MM.1S (cell line): Measurements from ENCODE around the gene FOXO3.
"Not testable (repeated sequence)": the region's sequence is repeated elsewhere in the genome, so short reads cannot be mapped to it uniquely, and the experiment has no call there.

Source experiments
- DNase-seq: peaks from one replicate; pipeline ENCODE4 v3.0.0-alpha.2; 2015
- H2AFZ ChIP-seq: fragments of 300-600 bp; sonication (generic); 2 replicates; pipeline ENCODE4 v1.6.0; 2016; ENCODE audit warnings: antibody characterized with exemption, low read length
- H3F3A ChIP-seq: fragments of 300-600 bp; sonication (generic); 2 replicates; pipeline ENCODE4 v1.6.1; 2016; ENCODE audit warnings: mild to moderate bottlenecking, antibody characterized with exemption, low read length, moderate library complexity, mixed read lengths; ENCODE audit not compliant: insufficient read depth
- H3K27ac ChIP-seq: fragments of 300-600 bp; sonication (generic); 2 replicates; pipeline ENCODE4 v1.5.1; 2016; ENCODE audit warnings: mild to moderate bottlenecking, low read length
- H3K27me3 ChIP-seq: fragments of 300-600 bp; sonication (generic); replicated peaks from 2 replicates; pipeline ENCODE4 v1.6.0; 2016; ENCODE audit warnings: low read length; ENCODE audit not compliant: insufficient read depth
- H3K36me3 ChIP-seq: fragments of 300-600 bp; sonication (generic); replicated peaks from 2 replicates; pipeline ENCODE4 v1.6.1; 2016; ENCODE audit warnings: mild to moderate bottlenecking, low read length, mixed read lengths; ENCODE audit not compliant: insufficient read depth
- H3K4me1 ChIP-seq: fragments of 300-600 bp; sonication (generic); 2 replicates; pipeline ENCODE4 v1.6.1; 2016; ENCODE audit warnings: low read length, mixed read lengths
- H3K4me2 ChIP-seq: fragments of 300-600 bp; sonication (generic); 2 replicates; pipeline ENCODE4 v1.6.0; 2016; ENCODE audit warnings: low read depth, low read length
- H3K4me3 ChIP-seq: fragments of 300-600 bp; sonication (generic); 2 replicates; pipeline ENCODE4 v1.5.1; 2016; ENCODE audit warnings: low read length, mixed read lengths
- H3K79me2 ChIP-seq: fragments of 300-600 bp; sonication (generic); 2 replicates; pipeline ENCODE4 v1.6.1; 2016; ENCODE audit warnings: mixed run types, low read length, mixed read lengths
- H3K9ac ChIP-seq: fragments of 300-600 bp; sonication (generic); 2 replicates; pipeline ENCODE4 v1.6.1; 2016; ENCODE audit warnings: low read length, mixed read lengths
- H3K9me2 ChIP-seq: fragments of 300-600 bp; sonication (generic); replicated peaks from 2 replicates; pipeline ENCODE4 v1.6.1; 2016; ENCODE audit warnings: mild to moderate bottlenecking, low read length, mixed read lengths; ENCODE audit not compliant: insufficient read depth
- H3K9me3 ChIP-seq: fragments of 300-600 bp; sonication (generic); replicated peaks from 2 replicates; pipeline ENCODE4 v1.6.1; 2016; ENCODE audit warnings: mild to moderate bottlenecking, low read length, mixed read lengths; ENCODE audit not compliant: insufficient read depth
- H4K20me1 ChIP-seq: fragments of 300-600 bp; sonication (generic); 2 replicates; pipeline ENCODE4 v1.6.1; 2016; ENCODE audit warnings: mild to moderate bottlenecking, low read length, moderate library complexity, mixed read lengths; ENCODE audit not compliant: insufficient read depth
- EZH2 ChIP-seq: fragments of 300-600 bp; sonication (generic); optimal IDR thresholded peaks from 2 replicates; pipeline ENCODE3; 2017; ENCODE audit warnings: low read depth, mild to moderate bottlenecking, antibody characterized with exemption, low read length, mixed read lengths
- EZH2phosphoT487 ChIP-seq: fragments of 300-600 bp; sonication (generic); IDR thresholded peaks from 2 replicates; pipeline ENCODE4 v1.6.1; 2018; ENCODE audit warnings: antibody characterized with exemption, low read length
- TF ChIP-seq, protein P1 (sequence below): fragments of 300-600 bp; sonication (generic); IDR thresholded peaks from 2 replicates; pipeline ENCODE4 v1.5.1; 2016; ENCODE audit warnings: antibody characterized with exemption, low read length, mixed read lengths

Gene FOXO3

DNA sequence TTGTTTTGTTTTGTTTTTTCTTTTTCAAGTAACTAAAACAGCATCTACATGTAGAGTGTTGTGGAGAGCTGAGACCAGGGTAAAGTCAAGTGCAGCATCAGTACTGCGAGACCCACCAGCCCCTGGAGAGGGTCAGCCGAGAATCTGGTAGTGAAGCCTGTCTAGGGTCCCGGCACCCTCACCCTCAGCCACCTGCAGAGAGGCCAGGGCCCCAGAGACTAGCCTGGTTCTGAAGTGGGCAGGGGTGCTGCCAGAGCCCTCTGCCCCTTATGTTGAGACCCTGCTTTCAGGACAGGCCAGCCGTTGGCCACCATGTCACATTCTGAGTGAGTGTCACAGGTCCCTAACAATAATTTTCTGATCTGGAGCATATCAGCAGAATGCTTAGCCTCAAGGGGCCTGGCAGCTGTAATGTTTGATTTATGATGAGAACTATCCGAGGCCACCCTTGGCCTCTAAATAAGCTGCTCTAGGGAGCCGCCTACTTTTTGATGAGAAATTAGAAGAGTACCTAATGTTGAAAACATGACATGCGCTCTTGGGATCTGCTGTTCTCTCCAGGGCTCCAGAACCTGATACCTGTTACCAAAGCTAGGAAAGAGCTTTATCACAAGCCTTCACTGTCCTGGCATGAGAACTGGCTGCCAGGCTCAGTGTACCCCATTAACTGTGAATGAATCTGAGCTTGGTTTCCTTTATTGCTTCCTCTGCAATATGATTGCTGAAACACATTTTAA is 121.8 kb downstream of the FOXO3 start:
- Histone ChIP-seq H3K36me3 (peaks cover 13% of the 10 kb centered on the region; the same call in 1 of the 2 replicates), H3F3A (peaks cover 27% of the 10 kb centered on the region), H3K4me1 (peaks cover 50% of the 10 kb centered on the region), H3K79me2 (peaks cover 89% of the 10 kb centered on the region)
- H3K9me3 ChIP-seq, H3K4me2 ChIP-seq, H3K27me3 ChIP-seq, H3K9ac ChIP-seq, DNase-seq, H3K27ac ChIP-seq, H3K9me2 ChIP-seq, H4K20me1 ChIP-seq, H3K4me3 ChIP-seq, H2AFZ ChIP-seq: not testable (repeated sequence)

DNA sequence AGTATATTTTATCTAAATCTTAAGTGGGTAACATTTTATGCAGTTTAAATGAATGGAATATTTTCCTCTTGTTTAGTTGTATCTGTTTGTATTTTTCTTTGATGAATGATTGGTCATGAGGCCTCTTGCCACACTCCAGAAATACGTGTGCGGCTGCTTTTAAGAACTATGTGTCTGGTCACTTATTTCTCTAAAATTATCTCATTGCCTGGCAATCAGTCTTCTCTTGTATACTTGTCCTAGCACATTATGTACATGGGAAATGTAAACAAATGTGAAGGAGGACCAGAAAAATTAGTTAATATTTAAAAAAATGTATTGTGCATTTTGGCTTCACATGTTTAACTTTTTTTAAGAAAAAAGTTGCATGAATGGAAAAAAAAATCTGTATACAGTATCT is 123.3 kb downstream of the FOXO3 start:
- not testable (repeated sequence) for H3K27ac ChIP-seq, DNase-seq, H3K4me3 ChIP-seq, H3K9ac ChIP-seq, H3K36me3 ChIP-seq, H3K27me3 ChIP-seq, H3K9me2 ChIP-seq, H2AFZ ChIP-seq, H3K9me3 ChIP-seq, H4K20me1 ChIP-seq, H3K4me2 ChIP-seq
- Histone ChIP-seq H3K4me1 (peaks cover 59% of the 10 kb centered on the region), H3K79me2 (peaks cover 79% of the 10 kb centered on the region), H3F3A (peaks cover 35% of the 10 kb centered on the region)

DNA sequence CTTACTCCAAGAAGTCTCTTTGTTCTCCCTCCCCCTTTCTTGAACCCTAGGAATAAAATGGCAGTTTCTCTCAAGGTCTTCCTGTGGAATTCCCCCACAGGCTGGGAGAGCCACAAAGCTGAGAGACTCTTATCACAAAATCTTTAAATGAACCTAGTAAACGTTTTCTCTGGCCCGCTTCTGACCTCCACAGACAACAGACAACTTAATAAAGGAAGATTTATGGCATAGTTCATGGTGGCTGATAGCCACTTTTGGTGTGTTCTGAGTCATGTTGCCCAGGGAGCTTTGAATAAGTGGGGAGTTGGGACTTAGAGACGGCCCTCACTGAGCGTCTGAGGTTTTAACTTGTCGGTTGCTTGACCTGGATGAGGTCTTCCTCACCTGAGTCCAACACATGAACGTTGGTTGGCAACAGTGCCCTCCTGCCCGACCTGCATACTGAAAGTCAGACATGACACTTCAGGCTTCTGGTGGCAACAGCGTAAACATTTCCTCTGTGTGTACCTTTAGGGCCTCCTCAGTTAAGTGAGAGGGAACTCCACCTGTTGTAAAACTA is 124.1 kb downstream of the FOXO3 start:
- H3K4me1 ChIP-seq, result peaks cover 64% of the 10 kb centered on the region
- no peaks in the 10 kb centered on the region for H4K20me1 ChIP-seq
- H2AFZ ChIP-seq, result no peak overlapping the region
- H3K9me3 ChIP-seq, result no peaks in the 10 kb centered on the region
- TF ChIP-seq EZH2phosphoT487 (no peak), EZH2 (no peak)
- TF ChIP-seq, protein P1, sequence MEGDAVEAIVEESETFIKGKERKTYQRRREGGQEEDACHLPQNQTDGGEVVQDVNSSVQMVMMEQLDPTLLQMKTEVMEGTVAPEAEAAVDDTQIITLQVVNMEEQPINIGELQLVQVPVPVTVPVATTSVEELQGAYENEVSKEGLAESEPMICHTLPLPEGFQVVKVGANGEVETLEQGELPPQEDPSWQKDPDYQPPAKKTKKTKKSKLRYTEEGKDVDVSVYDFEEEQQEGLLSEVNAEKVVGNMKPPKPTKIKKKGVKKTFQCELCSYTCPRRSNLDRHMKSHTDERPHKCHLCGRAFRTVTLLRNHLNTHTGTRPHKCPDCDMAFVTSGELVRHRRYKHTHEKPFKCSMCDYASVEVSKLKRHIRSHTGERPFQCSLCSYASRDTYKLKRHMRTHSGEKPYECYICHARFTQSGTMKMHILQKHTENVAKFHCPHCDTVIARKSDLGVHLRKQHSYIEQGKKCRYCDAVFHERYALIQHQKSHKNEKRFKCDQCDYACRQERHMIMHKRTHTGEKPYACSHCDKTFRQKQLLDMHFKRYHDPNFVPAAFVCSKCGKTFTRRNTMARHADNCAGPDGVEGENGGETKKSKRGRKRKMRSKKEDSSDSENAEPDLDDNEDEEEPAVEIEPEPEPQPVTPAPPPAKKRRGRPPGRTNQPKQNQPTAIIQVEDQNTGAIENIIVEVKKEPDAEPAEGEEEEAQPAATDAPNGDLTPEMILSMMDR, result no peak
- no peak overlapping the region for H3K4me3 ChIP-seq
- peaks cover 43% of the 10 kb centered on the region for H3F3A ChIP-seq
- peak overlapping the region; percentile 2; the same call in 1 of the 2 replicates for H3K27ac ChIP-seq
- peaks cover 8% of the 10 kb centered on the region; the same call in 1 of the 2 replicates for H3K36me3 ChIP-seq
- DNase-seq, result no peak
- H3K27me3 ChIP-seq, result no peaks in the 10 kb centered on the region
- H3K4me2 ChIP-seq, result no peak overlapping the region
- H3K79me2 ChIP-seq, result peaks cover 78% of the 10 kb centered on the region
- H3K9me2 ChIP-seq, result no peaks in the 10 kb centered on the region
- H3K9ac ChIP-seq, result no peak overlapping the region

DNA sequence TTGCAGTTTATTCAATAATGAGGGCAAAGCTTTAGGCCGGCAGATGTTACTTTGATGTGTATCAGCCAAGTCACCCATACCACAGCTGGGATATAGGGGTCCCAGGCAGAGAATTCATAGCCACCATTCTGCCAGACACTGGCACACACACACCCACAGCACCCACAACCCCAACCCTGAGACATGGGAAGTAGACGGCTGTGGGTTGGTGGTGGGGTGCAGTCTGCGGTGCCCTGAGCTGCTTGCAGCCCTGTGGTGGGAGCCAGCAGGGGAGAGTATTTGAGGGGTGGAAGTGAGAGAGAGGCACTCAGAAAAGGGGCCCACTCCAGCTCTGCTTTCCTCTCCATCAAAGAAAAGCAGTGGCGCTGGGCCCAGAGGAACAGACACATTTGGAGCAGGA is 125.3 kb downstream of the FOXO3 start:
- Histone ChIP-seq H3K4me3 (no peak overlapping the region), H2AFZ (no peak overlapping the region), H4K20me1 (no peaks in the 10 kb centered on the region), H3K4me2 (no peak overlapping the region), H3K79me2 (peaks cover 72% of the 10 kb centered on the region), H3K36me3 (peaks cover 8% of the 10 kb centered on the region; the same call in 1 of the 2 replicates), H3K9ac (no peak overlapping the region), H3K4me1 (peaks cover 69% of the 10 kb centered on the region), H3K9me3 (no peaks in the 10 kb centered on the region), H3K27me3 (no peaks in the 10 kb centered on the region), H3K9me2 (no peaks in the 10 kb centered on the region), H3K27ac (peak overlapping the region; percentile 26; the same call in 1 of the 2 replicates), H3F3A (peaks cover 54% of the 10 kb centered on the region)
- TF ChIP-seq EZH2 (no peak), EZH2phosphoT487 (no peak)
- TF ChIP-seq, protein P1, result no peak
- no peak for DNase-seq
